Right lobe of liver (tissue), 4 donors: Measurements from ENCODE around the gene EPB41L1.
"Not testable (repeated sequence)": the region's sequence is repeated elsewhere in the genome, so short reads cannot be mapped to it uniquely, and the experiment has no call there.

Experiments
- POLR2A ChIP-seq: fragments of 450-650 bp; IDR thresholded peaks from one replicate; pipeline ENCODE4 v1.6.1; 2017; ENCODE audit warnings: antibody characterized with exemption, mild to moderate bottlenecking
- TF ChIP-seq, protein P1 (sequence below), 4 donors: fragments of 200-600 bp in 3 of 4; fragments of 450-650 bp in 1 of 4; IDR thresholded peaks; one replicate each; pipeline versions ENCODE4 v1.5.1 to v1.8.0; 2016 to 2022; ENCODE audit warnings: antibody characterized with exemption in 4 of 4, mild to moderate bottlenecking in 2 of 4
- donor health status: DM: no; HTN: no; CAD: no.
- donor health status: DM: no; HTN: no; CAD: no.
- donor health status: DM: no; HTN: yes; CAD: no.

- TF ChIP-seq, protein P1, sequence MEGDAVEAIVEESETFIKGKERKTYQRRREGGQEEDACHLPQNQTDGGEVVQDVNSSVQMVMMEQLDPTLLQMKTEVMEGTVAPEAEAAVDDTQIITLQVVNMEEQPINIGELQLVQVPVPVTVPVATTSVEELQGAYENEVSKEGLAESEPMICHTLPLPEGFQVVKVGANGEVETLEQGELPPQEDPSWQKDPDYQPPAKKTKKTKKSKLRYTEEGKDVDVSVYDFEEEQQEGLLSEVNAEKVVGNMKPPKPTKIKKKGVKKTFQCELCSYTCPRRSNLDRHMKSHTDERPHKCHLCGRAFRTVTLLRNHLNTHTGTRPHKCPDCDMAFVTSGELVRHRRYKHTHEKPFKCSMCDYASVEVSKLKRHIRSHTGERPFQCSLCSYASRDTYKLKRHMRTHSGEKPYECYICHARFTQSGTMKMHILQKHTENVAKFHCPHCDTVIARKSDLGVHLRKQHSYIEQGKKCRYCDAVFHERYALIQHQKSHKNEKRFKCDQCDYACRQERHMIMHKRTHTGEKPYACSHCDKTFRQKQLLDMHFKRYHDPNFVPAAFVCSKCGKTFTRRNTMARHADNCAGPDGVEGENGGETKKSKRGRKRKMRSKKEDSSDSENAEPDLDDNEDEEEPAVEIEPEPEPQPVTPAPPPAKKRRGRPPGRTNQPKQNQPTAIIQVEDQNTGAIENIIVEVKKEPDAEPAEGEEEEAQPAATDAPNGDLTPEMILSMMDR (IDR thresholded peaks at IDR 0.05) = not testable (repeated sequence)
- TF ChIP-seq POLR2A = not testable (repeated sequence)
Observed at GRCh38 chr20:36137313-36137712, 17.2 kb upstream of the EPB41L1 start.
